Tibial artery (tissue), 4 donors: ENCODE measurements around the gene ZNF514.
A peak's percentile ranks its signal among the peaks of the same experiment; 100 is the strongest.

Source experiments
- DNase-seq, 2 donors: peaks; one replicate each; pipeline ENCODE4 v3.0.0-alpha.2; 2019
- H3K27ac ChIP-seq, 2 donors: fragments of 200-600 bp; sonication (generic) in 1 of 2; 1 replicate in 1 of 2; 2 replicates in 1 of 2; pipeline ENCODE4 v1.5.1; 2018 to 2019; ENCODE audit warnings: mild to moderate bottlenecking in 1 of 2
- H3K27me3 ChIP-seq, 2 donors: fragments of 200-600 bp; sonication (generic) in 1 of 2; one replicate each; pipeline versions ENCODE4 v1.5.1 to v1.6.0; 2016 to 2019
- H3K36me3 ChIP-seq, 3 donors: fragments of 200-600 bp; sonication (generic) in 2 of 3; one replicate each; pipeline ENCODE4 v1.5.1; 2016 to 2019; ENCODE audit warnings: mild to moderate bottlenecking in 2 of 3
- H3K4me1 ChIP-seq, 4 donors: fragments of 200-600 bp; sonication (generic) in 2 of 4; 1 replicate in 3 of 4; 2 replicates in 1 of 4; pipeline ENCODE4 v1.5.1; 2016 to 2019
- H3K4me3 ChIP-seq, 2 donors: fragments of 200-600 bp; sonication (generic) in 1 of 2; 1 replicate in 1 of 2; 2 replicates in 1 of 2; pipeline ENCODE4 v1.5.1; 2018 to 2019; ENCODE audit warnings: mild to moderate bottlenecking in 2 of 2
- H3K9me3 ChIP-seq, 3 donors: fragments of 200-600 bp; sonication (generic) in 1 of 3; one replicate each; pipeline ENCODE4 v1.5.1; 2016 to 2019
- CTCF ChIP-seq, 2 experiments: fragments of 200-600 bp in 1 of 2; fragments of 450-650 bp in 1 of 2; IDR thresholded peaks; one replicate each; pipeline ENCODE4 v1.5.1; 2017 to 2019; ENCODE audit warnings: antibody characterized with exemption in 2 of 2, mild to moderate bottlenecking in 1 of 2, moderate library complexity in 1 of 2
- intact Hi-C: fragments of 100-400 bp; cut with DNase I; formaldehyde crosslinking; loops from one replicate; pipeline ENCODE4 v1.15.0; 2023; ENCODE audit warnings: low total_unique reads

ZNF514 gene

GRCh38 chr2:95158891-95159619, 593 bp downstream of the ZNF514 start:
- Histone ChIP-seq H3K4me1 (peaks cover 0 to 16% (median 12%) of the 10 kb centered on the region in 4 donors), H3K9me3 (no peaks in the 10 kb centered on the region), H3K27me3 (no peaks in the 10 kb centered on the region), H3K36me3 (peaks cover 27 to 35% (median 28%) of the 10 kb centered on the region in 3 donors), H3K4me3 (peak overlapping the region; percentile 82 to 87), H3K27ac (peak overlapping the region; percentile 90 to 92)
- intact Hi-C loops = loop anchor here (5.0 kb wide), 1 partner anchor 37 kb away; the partner anchor contains the start of gene MRPS5
- peak; percentile 40 to 72 for DNase-seq
- no peak for TF ChIP-seq CTCF (IDR thresholded peaks at IDR 0.05)

GRCh38 chr2:95158441-95158840, 1.2 kb downstream of the ZNF514 start:
- no peak for DNase-seq
- H3K4me1 ChIP-seq = peaks cover 0 to 13% (median 11%) of the 10 kb centered on the region in 4 donors
- intact Hi-C loops = loop anchor here (5.0 kb wide), 1 partner anchor 36 kb away; the partner anchor contains the start of gene MRPS5
- H3K9me3 ChIP-seq = no peaks in the 10 kb centered on the region
- peak overlapping the region; percentile 90 to 92 for H3K27ac ChIP-seq
- H3K27me3 ChIP-seq = no peaks in the 10 kb centered on the region
- peak overlapping the region; percentile 82 to 87 for H3K4me3 ChIP-seq
- no peak for TF ChIP-seq CTCF (IDR thresholded peaks at IDR 0.05)
- H3K36me3 ChIP-seq = peaks cover 34 to 40% (median 34%) of the 10 kb centered on the region in 3 donors

- no peak for TF ChIP-seq CTCF (IDR thresholded peaks at IDR 0.05)
- H3K27me3 ChIP-seq = no peaks in the 10 kb centered on the region
- peaks cover 98 to 99% (median 98%) of the 10 kb centered on the region in 3 donors for H3K36me3 ChIP-seq
- H3K9me3 ChIP-seq = peaks cover 13 to 86% (median 67%) of the 10 kb centered on the region in 3 donors
- no peak for DNase-seq
- H3K27ac ChIP-seq = no peak overlapping the region
- H3K4me3 ChIP-seq = no peak overlapping the region
- H3K4me1 ChIP-seq = no peaks in the 10 kb centered on the region
- intact Hi-C loops = no loop called here
Observed at GRCh38 chr2:95149397-95149984, 10.2 kb downstream of the ZNF514 start.

GRCh38 chr2:95143838-95144237, 15.8 kb downstream of the ZNF514 start:
- no peak for TF ChIP-seq CTCF (IDR thresholded peaks at IDR 0.05)
- H3K27ac ChIP-seq = no peak overlapping the region
- no peak for DNase-seq
- peaks cover 71 to 94% (median 73%) of the 10 kb centered on the region in 3 donors for H3K36me3 ChIP-seq
- no peaks in the 10 kb centered on the region for H3K27me3 ChIP-seq
- peaks cover 8 to 83% (median 70%) of the 10 kb centered on the region in 3 donors for H3K9me3 ChIP-seq
- H3K4me3 ChIP-seq = no peak overlapping the region
- H3K4me1 ChIP-seq = no peaks in the 10 kb centered on the region
- intact Hi-C loops = no loop called here

- intact Hi-C loops = no loop called here
- Histone ChIP-seq H3K4me1 (no peaks in the 10 kb centered on the region), H3K36me3 (peaks cover 24 to 50% (median 39%) of the 10 kb centered on the region in 3 donors), H3K27ac (no peak overlapping the region), H3K27me3 (no peaks in the 10 kb centered on the region), H3K4me3 (no peak overlapping the region), H3K9me3 (peaks cover 0 to 51% (median 30%) of the 10 kb centered on the region in 3 donors)
- DNase-seq = no peak
- no peak for TF ChIP-seq CTCF (IDR thresholded peaks at IDR 0.05)
Observed at GRCh38 chr2:95138702-95139101, 20.9 kb downstream of the ZNF514 start.
